GM23338 (cell line): ENCODE results near the gene CDK13.

Experiments used
- EZH2 ChIP-seq: fragments of 200-600 bp; sonication (generic); IDR thresholded peaks from one replicate; pipeline ENCODE4 v1.8.0; 2017; ENCODE audit warnings: antibody characterized with exemption, mild to moderate bottlenecking, low read depth; ENCODE audit not compliant: unreplicated experiment
- EZH2phosphoT487 ChIP-seq: fragments of 200-600 bp; sonication (generic); IDR thresholded peaks from one replicate; pipeline ENCODE4 v1.8.1; 2018; ENCODE audit warnings: antibody characterized with exemption; ENCODE audit not compliant: unreplicated experiment
- POLR2AphosphoS5 ChIP-seq: IDR thresholded peaks from 2 replicates; pipeline ENCODE4 v1.6.1; 2016; ENCODE audit warnings: antibody characterized with exemption, low read depth
- TF ChIP-seq, protein P1 (sequence below), 2 experiments: fragments of 200-600 bp in 1 of 2; sonication (generic) in 1 of 2; conservative IDR thresholded peaks; 2 replicates each; pipeline versions ENCODE4 v1.5.1 to v1.6.1; 2016 to 2017; ENCODE audit warnings: antibody characterized with exemption in 2 of 2, low read depth in 2 of 2, mild to moderate bottlenecking in 2 of 2, moderate library complexity in 1 of 2
- TF ChIP-seq, protein P2 (sequence below): IDR thresholded peaks from one replicate; pipeline ENCODE4 v1.6.1; 2018; ENCODE audit warnings: antibody characterized with exemption; ENCODE audit not compliant: unreplicated experiment

DNA sequence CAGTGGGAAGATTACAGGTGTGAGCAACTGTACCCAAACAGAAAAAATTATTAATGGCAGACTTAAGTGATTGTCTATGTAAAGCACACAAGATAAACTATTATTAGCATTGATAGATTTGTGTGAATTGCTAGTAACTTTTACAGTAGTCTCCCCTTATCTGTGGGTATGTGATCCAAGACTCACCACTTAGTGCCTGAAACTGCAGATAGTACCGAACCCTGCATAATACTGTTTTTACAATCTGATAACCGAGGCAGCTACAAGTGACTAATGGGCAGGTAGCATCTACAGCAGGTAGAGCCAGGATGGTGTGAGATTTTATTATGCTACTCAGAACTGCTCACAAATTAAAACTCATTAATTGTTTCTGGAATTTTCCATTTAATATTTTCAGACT is 152.8 kb downstream of the CDK13 start:
- TF ChIP-seq, protein P1, sequence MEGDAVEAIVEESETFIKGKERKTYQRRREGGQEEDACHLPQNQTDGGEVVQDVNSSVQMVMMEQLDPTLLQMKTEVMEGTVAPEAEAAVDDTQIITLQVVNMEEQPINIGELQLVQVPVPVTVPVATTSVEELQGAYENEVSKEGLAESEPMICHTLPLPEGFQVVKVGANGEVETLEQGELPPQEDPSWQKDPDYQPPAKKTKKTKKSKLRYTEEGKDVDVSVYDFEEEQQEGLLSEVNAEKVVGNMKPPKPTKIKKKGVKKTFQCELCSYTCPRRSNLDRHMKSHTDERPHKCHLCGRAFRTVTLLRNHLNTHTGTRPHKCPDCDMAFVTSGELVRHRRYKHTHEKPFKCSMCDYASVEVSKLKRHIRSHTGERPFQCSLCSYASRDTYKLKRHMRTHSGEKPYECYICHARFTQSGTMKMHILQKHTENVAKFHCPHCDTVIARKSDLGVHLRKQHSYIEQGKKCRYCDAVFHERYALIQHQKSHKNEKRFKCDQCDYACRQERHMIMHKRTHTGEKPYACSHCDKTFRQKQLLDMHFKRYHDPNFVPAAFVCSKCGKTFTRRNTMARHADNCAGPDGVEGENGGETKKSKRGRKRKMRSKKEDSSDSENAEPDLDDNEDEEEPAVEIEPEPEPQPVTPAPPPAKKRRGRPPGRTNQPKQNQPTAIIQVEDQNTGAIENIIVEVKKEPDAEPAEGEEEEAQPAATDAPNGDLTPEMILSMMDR (conservative IDR thresholded peaks at IDR 0.05; ENCODE audit: low read depth in 2 of 2): no peak
- no peak for TF ChIP-seq POLR2AphosphoS5
- TF ChIP-seq EZH2: no peak
- TF ChIP-seq EZH2phosphoT487: no peak
- TF ChIP-seq, protein P2, sequence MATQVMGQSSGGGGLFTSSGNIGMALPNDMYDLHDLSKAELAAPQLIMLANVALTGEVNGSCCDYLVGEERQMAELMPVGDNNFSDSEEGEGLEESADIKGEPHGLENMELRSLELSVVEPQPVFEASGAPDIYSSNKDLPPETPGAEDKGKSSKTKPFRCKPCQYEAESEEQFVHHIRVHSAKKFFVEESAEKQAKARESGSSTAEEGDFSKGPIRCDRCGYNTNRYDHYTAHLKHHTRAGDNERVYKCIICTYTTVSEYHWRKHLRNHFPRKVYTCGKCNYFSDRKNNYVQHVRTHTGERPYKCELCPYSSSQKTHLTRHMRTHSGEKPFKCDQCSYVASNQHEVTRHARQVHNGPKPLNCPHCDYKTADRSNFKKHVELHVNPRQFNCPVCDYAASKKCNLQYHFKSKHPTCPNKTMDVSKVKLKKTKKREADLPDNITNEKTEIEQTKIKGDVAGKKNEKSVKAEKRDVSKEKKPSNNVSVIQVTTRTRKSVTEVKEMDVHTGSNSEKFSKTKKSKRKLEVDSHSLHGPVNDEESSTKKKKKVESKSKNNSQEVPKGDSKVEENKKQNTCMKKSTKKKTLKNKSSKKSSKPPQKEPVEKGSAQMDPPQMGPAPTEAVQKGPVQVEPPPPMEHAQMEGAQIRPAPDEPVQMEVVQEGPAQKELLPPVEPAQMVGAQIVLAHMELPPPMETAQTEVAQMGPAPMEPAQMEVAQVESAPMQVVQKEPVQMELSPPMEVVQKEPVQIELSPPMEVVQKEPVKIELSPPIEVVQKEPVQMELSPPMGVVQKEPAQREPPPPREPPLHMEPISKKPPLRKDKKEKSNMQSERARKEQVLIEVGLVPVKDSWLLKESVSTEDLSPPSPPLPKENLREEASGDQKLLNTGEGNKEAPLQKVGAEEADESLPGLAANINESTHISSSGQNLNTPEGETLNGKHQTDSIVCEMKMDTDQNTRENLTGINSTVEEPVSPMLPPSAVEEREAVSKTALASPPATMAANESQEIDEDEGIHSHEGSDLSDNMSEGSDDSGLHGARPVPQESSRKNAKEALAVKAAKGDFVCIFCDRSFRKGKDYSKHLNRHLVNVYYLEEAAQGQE: no peak
